ENCODE data around the gene CEBPZOS.

The CEBPZOS gene

GRCh38 chr2:37171624-37171950, 24.7 kb upstream of the CEBPZOS start:
- Histone ChIP-seq H3K27me3 (no peaks in the 10 kb centered on the region), H3K36me3 (no peaks in the 10 kb centered on the region), H3K4me3 (ENCODE audit: low read depth in 1 of 2, low read length in 1 of 2) (no peak overlapping the region), H3K4me1 (ENCODE audit: control insufficient read depth in 1 of 2, insufficient read depth in 1 of 2, low read depth in 1 of 2, low read length in 1 of 2) (peaks cover 6 to 9% of the 10 kb centered on the region in 2 experiments), H3K27ac (no peak overlapping the region), H3K9me3 (no peaks in the 10 kb centered on the region)
- TF ChIP-seq, protein P1, sequence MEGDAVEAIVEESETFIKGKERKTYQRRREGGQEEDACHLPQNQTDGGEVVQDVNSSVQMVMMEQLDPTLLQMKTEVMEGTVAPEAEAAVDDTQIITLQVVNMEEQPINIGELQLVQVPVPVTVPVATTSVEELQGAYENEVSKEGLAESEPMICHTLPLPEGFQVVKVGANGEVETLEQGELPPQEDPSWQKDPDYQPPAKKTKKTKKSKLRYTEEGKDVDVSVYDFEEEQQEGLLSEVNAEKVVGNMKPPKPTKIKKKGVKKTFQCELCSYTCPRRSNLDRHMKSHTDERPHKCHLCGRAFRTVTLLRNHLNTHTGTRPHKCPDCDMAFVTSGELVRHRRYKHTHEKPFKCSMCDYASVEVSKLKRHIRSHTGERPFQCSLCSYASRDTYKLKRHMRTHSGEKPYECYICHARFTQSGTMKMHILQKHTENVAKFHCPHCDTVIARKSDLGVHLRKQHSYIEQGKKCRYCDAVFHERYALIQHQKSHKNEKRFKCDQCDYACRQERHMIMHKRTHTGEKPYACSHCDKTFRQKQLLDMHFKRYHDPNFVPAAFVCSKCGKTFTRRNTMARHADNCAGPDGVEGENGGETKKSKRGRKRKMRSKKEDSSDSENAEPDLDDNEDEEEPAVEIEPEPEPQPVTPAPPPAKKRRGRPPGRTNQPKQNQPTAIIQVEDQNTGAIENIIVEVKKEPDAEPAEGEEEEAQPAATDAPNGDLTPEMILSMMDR (IDR thresholded peaks at IDR 0.05) = no peak

GRCh38 chr2:37173741-37174140, 22.6 kb upstream of the CEBPZOS start:
- no peaks in the 10 kb centered on the region for H3K9me3 ChIP-seq
- H3K27ac ChIP-seq = no peak overlapping the region
- H3K27me3 ChIP-seq = no peaks in the 10 kb centered on the region
- H3K4me1 ChIP-seq (ENCODE audit: control insufficient read depth in 1 of 2, insufficient read depth in 1 of 2, low read depth in 1 of 2, low read length in 1 of 2) = peaks cover 4 to 7% of the 10 kb centered on the region in 2 experiments
- H3K4me3 ChIP-seq (ENCODE audit: low read depth in 1 of 2, low read length in 1 of 2) = no peak overlapping the region
- TF ChIP-seq, protein P1 (IDR thresholded peaks at IDR 0.05) = no peak
- H3K36me3 ChIP-seq = no peaks in the 10 kb centered on the region

DNA sequence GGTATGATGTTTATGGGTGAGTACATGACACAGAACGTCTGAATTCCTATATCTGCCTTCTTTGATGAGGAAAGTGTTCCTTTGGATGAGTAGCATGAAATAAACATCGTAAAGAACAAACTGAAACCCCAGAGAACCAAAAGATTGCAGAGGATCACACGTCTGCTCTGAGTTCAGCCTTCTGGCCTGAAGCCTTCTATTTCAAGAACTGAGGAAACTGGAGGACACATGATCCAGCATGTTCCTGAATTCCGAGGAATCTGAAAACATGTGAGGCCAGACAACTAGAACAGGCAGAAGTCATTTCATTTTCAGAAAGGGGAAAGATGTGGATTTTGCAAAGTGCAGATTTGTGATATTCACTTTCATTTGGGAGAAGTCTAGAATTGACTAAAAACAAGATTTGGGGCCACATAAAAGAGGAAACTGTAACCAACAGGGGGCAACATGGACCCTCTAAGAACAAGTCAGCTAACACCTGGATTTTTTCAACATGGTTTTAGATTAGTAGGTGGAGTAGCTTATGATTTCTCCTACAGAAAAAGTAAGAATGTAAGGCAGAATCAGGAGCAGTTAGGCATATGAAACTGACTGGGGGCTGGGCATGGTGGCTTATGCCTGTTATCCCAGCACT, 16.2 kb upstream of the CEBPZOS start:
- no peak overlapping the region for H3K4me3 ChIP-seq (ENCODE audit: low read depth in 1 of 2, low read length in 1 of 2)
- H3K36me3 ChIP-seq = no peaks in the 10 kb centered on the region
- H3K27ac ChIP-seq = no peak overlapping the region
- H3K4me1 ChIP-seq (ENCODE audit: control insufficient read depth in 1 of 2, insufficient read depth in 1 of 2, low read depth in 1 of 2, low read length in 1 of 2) = peaks cover 7 to 12% of the 10 kb centered on the region in 2 experiments
- H3K9me3 ChIP-seq = no peaks in the 10 kb centered on the region
- TF ChIP-seq, protein P1 (IDR thresholded peaks at IDR 0.05) = no peak
- peaks cover 8% of the 10 kb centered on the region for H3K27me3 ChIP-seq

- no peaks in the 10 kb centered on the region for H3K36me3 ChIP-seq
- H3K27ac ChIP-seq = no peak overlapping the region
- no peaks in the 10 kb centered on the region for H3K9me3 ChIP-seq
- TF ChIP-seq, protein P1 (IDR thresholded peaks at IDR 0.05) = no peak
- peaks cover 7 to 12% of the 10 kb centered on the region in 2 experiments for H3K4me1 ChIP-seq (ENCODE audit: control insufficient read depth in 1 of 2, insufficient read depth in 1 of 2, low read depth in 1 of 2, low read length in 1 of 2)
- peaks cover 9% of the 10 kb centered on the region for H3K27me3 ChIP-seq
- H3K4me3 ChIP-seq (ENCODE audit: low read depth in 1 of 2, low read length in 1 of 2) = no peak overlapping the region
Observed at GRCh38 chr2:37180640-37181039, 15.7 kb upstream of the CEBPZOS start.

- no peak overlapping the region for H3K27ac ChIP-seq
- no peak overlapping the region for H3K4me3 ChIP-seq (ENCODE audit: low read depth in 1 of 2, low read length in 1 of 2)
- H3K4me1 ChIP-seq (ENCODE audit: control insufficient read depth in 1 of 2, insufficient read depth in 1 of 2, low read depth in 1 of 2, low read length in 1 of 2) = peaks cover 7 to 12% of the 10 kb centered on the region in 2 experiments
- TF ChIP-seq, protein P1 (IDR thresholded peaks at IDR 0.05) = no peak
- no peaks in the 10 kb centered on the region for H3K36me3 ChIP-seq
- H3K27me3 ChIP-seq = peaks cover 9% of the 10 kb centered on the region
- H3K9me3 ChIP-seq = no peaks in the 10 kb centered on the region
Observed at GRCh38 chr2:37181726-37182684, 14.3 kb upstream of the CEBPZOS start.

All from neutrophil (primary cell).